ENCODE data around the gene CALHM6.
"Not testable (repeated sequence)": the region's sequence is repeated elsewhere in the genome, so short reads cannot be mapped to it uniquely, and the experiment has no call there.

The CALHM6 gene

GRCh38 chr6:116482780-116483179, 21.6 kb downstream of the CALHM6 start:
- no peak for DNase-seq (ENCODE audit: low spot score)

- DNase-seq (ENCODE audit: low spot score), result no peak
Measured at GRCh38 chr6:116483616-116484015, 22.4 kb downstream of the CALHM6 start.

- DNase-seq (ENCODE audit: low spot score), result no peak
Measured at GRCh38 chr6:116485559-116486184, 24.5 kb downstream of the CALHM6 start.

GRCh38 chr6:116491610-116492330, 30.6 kb downstream of the CALHM6 start:
- DNase-seq (ENCODE audit: low spot score), result no peak

GRCh38 chr6:116492331-116493067, 31.3 kb downstream of the CALHM6 start:
- DNase-seq (ENCODE audit: low spot score), result no peak

GRCh38 chr6:116495161-116495560, 34.0 kb downstream of the CALHM6 start:
- not testable (repeated sequence) for DNase-seq (ENCODE audit: low spot score)

GRCh38 chr6:116497113-116497676, 36.0 kb downstream of the CALHM6 start:
- DNase-seq (ENCODE audit: low spot score), result no peak

GRCh38 chr6:116500969-116501433, 39.8 kb downstream of the CALHM6 start:
- DNase-seq (ENCODE audit: low spot score), result no peak

- no peak for DNase-seq (ENCODE audit: low spot score)
Measured at GRCh38 chr6:116507324-116507723, 46.1 kb downstream of the CALHM6 start.

- DNase-seq (ENCODE audit: low spot score), result no peak
Measured at GRCh38 chr6:116508527-116508926, 47.4 kb downstream of the CALHM6 start.

- DNase-seq (ENCODE audit: low spot score), result no peak
Measured at GRCh38 chr6:116511424-116512110, 50.4 kb downstream of the CALHM6 start, which contains the start of gene CALHM5. Gene CALHM5 (plus strand): TSS chr6:116511639. CDS start chr6:116511697, 58 bp downstream.

GRCh38 chr6:116512111-116512559, 51.0 kb downstream of the CALHM6 start:
- no peak for DNase-seq (ENCODE audit: low spot score)

- no peak for DNase-seq (ENCODE audit: low spot score)
Measured at GRCh38 chr6:116512734-116513133, 51.6 kb downstream of the CALHM6 start.
